SJCRH30 (cell line): ENCODE results near the gene ZBTB2. TPM values are rescaled to one million over a fixed set of nuclear protein-coding genes. Genes with fewer than 3 reads are reported as not detected.
"Not testable (repeated sequence)": the region's sequence is repeated elsewhere in the genome, so short reads cannot be mapped to it uniquely, and the experiment has no call there.

Experiments used
- DNase-seq, 2 experiments: peaks; one replicate each; pipeline ENCODE4 v3.0.0-alpha.2; 2015 to 2020
- H3K27ac ChIP-seq: fragments of 250-450 bp; sonication (Bioruptor Pico); 2 replicates; pipeline ENCODE4 v1.5.1; 2020; ENCODE audit warnings: mild to moderate bottlenecking, moderate library complexity
- H3K27me3 ChIP-seq: fragments of 250-450 bp; sonication (Bioruptor Pico); 2 replicates; pipeline ENCODE4 v1.5.1; 2020; ENCODE audit warnings: mild to moderate bottlenecking, moderate library complexity
- H3K36me3 ChIP-seq: fragments of 250-450 bp; sonication (Bioruptor Pico); 2 replicates; pipeline ENCODE4 v1.5.1; 2020; ENCODE audit warnings: mild to moderate bottlenecking, moderate library complexity
- H3K4me1 ChIP-seq: fragments of 250-450 bp; sonication (Bioruptor Pico); 2 replicates; pipeline ENCODE4 v1.5.1; 2020; ENCODE audit warnings: mild to moderate bottlenecking, moderate library complexity
- H3K4me3 ChIP-seq: fragments of 250-450 bp; sonication (Bioruptor Pico); 2 replicates; pipeline ENCODE4 v1.5.1; 2020; ENCODE audit warnings: mild to moderate bottlenecking, moderate library complexity
- H3K9me3 ChIP-seq: fragments of 250-450 bp; sonication (Bioruptor Pico); replicated peaks from 2 replicates; pipeline ENCODE4 v1.5.1; 2020; ENCODE audit warnings: mild to moderate bottlenecking, moderate library complexity
- total RNA-seq: library from RNA; depleted of rRNA; stranded (reverse); fragments of >200 nt; shearing (Covaris generic); gene quantifications from 2 replicates; pipeline ENCODE4 v1.2.3, GENCODE V29; 2014

Gene ZBTB2
- total RNA-seq, 1 experiment from 2014 or later: 31.4 TPM

DNA sequence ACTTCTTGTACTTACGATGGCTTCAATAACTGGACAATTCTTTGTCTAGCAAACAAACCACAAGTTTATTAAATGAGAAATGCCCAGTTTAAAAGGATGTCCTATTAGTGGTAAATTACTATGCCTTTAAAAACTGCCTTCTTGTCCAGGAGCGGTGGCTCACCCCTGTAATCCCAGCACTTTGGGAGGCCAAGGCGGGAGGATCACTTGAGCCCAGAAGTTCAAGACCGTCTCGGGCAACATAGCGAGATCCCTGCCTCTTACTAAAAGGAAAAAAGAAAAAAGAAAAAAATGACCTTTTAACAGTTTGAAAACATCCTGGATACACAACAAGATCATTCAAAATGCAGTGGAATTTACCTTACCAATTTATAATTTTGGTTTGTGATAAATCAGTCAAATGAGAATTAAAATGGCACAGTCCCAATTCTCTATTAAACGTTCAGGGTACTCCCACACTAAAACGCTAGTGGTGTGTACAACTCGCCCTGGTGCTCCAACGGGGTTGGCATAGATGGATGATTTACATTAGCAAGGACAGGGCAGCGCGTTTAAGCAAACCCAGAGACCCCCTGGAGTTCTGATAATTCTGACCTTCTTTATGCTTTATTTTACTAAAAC, 2.3 kb downstream of the ZBTB2 start:
- Histone ChIP-seq H3K27me3 (no peaks in the 10 kb centered on the region), H3K4me1 (peaks cover 23% of the 10 kb centered on the region), H3K4me3 (peak overlapping the region; percentile 99), H3K36me3 (peaks cover 7% of the 10 kb centered on the region), H3K27ac (peak overlapping the region; percentile 97), H3K9me3 (no peaks in the 10 kb centered on the region)
- DNase-seq: no peak

DNA sequence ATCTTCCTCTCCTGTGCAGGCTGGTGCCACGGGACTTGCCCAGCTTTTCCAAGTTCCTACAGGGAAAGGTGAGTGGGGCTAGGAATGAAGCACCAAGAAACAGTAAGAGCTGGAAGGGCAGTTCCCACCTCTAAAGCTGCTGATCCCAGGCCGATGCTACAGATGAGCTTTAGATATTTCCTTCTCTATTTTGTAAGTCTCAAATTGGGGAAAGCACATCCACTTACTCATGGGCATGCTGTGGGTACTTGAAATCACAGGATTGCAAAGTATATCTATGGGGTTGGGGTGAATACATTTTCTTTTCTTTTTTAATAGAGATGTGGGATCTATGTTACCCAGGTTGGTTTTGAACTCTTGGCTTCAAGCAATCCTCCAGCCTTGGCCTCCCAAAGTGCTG, 3.1 kb downstream of the ZBTB2 start:
- DNase-seq: no peak
- H3K27me3 ChIP-seq: no peaks in the 10 kb centered on the region
- H3K9me3 ChIP-seq: no peaks in the 10 kb centered on the region
- peaks cover 9% of the 10 kb centered on the region for H3K36me3 ChIP-seq
- H3K27ac ChIP-seq: no peak overlapping the region
- H3K4me1 ChIP-seq: peaks cover 30% of the 10 kb centered on the region
- H3K4me3 ChIP-seq: no peak overlapping the region

DNA sequence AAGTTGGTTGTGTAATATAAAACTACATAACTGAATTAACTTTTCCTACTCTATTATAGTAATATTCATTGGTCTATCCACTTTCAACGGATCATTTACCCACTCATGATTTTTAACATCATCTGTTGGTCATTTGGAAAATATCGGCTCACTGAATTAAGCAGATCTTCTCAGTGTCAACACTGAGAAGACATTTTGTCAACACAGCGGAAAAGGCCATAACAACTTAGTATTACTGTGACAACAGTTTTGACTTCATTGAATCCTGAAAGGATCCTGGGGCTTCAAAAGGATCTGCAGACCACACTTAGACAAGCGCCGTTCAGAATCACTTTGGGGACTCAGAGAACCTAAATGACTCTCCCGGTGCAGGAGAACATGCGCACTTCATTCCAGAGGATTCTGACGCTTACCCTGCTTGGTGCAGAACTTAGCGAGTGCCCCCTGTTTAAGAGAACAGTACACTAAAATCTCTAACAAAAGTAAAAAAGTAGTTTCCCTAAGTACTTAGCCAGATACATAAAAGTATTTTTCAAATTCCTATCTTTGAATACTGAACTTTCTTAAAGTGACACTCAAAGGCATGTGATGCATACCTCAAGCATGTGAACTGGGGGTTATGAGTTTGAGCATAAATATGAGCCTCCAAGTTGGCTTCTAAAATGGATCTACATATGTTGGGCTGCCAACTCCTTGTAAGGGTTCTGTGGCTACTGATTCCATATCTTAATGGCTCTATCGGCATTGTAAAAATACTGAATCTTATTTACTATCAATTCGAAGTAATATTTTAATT, 4.0 kb downstream of the ZBTB2 start:
- Histone ChIP-seq H3K9me3 (no peaks in the 10 kb centered on the region), H3K27me3 (no peaks in the 10 kb centered on the region), H3K4me1 (peaks cover 22% of the 10 kb centered on the region), H3K36me3 (peaks cover 5% of the 10 kb centered on the region; the same call in 1 of the 2 replicates), H3K27ac (no peak overlapping the region), H3K4me3 (no peak overlapping the region)
- DNase-seq: no peak

DNA sequence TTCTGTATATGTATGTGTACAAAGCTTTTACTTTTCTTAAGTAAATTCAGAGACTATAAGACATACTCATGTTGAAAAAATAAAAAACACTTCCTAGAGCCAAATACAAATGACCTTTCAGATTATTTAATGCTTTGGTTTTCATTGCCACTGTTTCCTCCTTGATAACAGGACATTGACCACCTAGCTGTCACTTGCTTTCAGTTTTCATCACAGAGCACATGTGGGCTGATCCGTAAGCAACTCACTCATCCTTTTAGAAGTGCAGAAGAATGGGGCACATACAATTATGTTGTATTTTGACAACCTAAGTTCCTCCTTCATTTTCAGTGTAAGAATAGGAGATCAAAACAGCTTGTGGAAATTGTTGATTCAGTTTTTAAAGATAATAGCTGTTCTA, 6.2 kb downstream of the ZBTB2 start:
- no peak for DNase-seq
- no peak overlapping the region for H3K4me3 ChIP-seq
- H3K27me3 ChIP-seq: no peaks in the 10 kb centered on the region
- H3K4me1 ChIP-seq: peaks cover 19% of the 10 kb centered on the region
- peaks cover 8% of the 10 kb centered on the region; the same call in 1 of the 2 replicates for H3K36me3 ChIP-seq
- H3K9me3 ChIP-seq: no peaks in the 10 kb centered on the region
- peak overlapping the region; percentile 57 for H3K27ac ChIP-seq

DNA sequence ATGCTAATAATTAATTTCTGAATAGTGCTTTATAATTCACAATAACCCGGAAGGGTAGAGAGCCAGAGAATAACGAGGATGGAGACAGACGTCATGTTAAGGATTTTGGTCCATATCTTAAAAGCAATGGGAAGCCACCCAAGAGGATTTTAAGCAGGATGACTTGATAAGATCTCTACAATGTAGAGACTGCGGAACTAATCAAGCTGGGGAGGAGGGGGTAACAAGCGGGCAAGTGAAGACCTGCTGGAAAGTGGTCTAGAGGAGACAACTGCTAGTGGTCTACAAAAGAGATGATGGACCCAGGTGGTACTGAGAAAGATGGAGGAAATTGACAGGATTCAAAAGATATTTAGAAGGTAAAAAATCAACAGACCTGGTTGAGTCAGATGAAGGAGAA, 7.2 kb downstream of the ZBTB2 start:
- Histone ChIP-seq H3K4me1 (peaks cover 19% of the 10 kb centered on the region), H3K36me3 (peaks cover 11% of the 10 kb centered on the region), H3K9me3 (no peaks in the 10 kb centered on the region), H3K4me3 (no peak overlapping the region), H3K27ac (peak overlapping the region; percentile 57), H3K27me3 (no peaks in the 10 kb centered on the region)
- peak; percentile 74 to 79 for DNase-seq

DNA sequence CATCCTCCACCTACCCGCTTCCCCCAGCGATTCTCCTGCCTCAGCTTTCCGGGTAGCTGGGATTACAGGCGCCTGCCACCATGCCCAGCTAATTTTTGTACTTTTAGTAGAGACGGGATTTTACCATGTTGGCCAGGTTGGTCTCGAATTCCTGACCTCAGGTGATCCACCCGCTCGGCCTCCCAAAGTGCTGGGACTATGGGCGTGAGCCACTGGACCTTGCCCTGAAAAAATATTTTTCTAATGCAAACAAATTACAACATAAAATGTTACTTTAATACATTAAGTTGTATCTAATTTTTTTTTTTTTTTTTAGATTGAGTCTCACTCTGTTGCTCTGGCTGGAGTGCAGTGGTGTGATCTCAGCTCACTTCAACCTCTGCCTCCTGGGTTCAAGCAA, 8.7 kb downstream of the ZBTB2 start:
- peaks cover 11% of the 10 kb centered on the region for H3K36me3 ChIP-seq

DNA sequence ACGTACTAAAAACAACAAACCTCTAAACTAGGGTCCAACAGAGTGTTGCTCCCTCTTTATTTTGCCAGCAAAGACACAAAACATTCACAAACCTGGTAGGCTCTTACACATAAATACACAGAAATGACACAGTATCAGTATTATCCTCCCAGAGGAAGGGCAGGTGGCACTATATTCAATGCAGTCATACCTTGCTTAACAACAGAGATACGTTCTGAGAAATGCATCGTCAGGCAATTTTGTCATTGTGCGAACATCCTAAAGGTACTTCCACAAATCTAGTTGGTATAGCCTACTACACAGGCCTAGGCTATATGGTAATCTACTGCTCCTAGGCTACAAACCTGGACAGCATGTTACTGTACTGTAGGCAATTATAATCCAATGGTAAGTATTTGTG, 9.6 kb downstream of the ZBTB2 start:
- no peak overlapping the region for H3K4me3 ChIP-seq

More for the DNA sequence above, 8.7 kb downstream of the ZBTB2 start:
- not testable (repeated sequence) for H3K4me3 ChIP-seq, H3K27me3 ChIP-seq, H3K27ac ChIP-seq, H3K9me3 ChIP-seq, DNase-seq
- H3K4me1 ChIP-seq: peaks cover 19% of the 10 kb centered on the region

DNA sequence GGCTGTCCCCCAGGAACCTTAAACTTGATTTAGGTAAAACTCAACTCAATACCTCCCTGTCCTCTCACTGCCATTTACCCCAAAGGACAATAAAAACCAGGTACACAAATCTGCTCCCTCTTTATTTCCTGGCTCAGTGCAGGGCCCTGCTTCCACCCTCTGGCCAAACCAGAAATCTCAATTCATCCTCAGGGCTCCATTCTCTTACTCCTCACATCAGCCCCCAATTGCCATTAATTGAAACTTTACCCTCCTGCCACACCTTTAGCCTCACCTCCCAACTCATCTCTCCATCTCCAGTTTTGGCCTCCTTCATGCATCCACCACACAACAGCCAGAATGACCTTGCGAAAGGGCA, 10.5 kb downstream of the ZBTB2 start:
- H3K9me3 ChIP-seq: peaks cover 7% of the 10 kb centered on the region; the same call in 1 of the 2 replicates
- H3K36me3 ChIP-seq: peaks cover 12% of the 10 kb centered on the region
- H3K27me3 ChIP-seq: no peaks in the 10 kb centered on the region
- no peak overlapping the region for H3K27ac ChIP-seq
- H3K4me3 ChIP-seq: no peak overlapping the region
- H3K4me1 ChIP-seq: peaks cover 19% of the 10 kb centered on the region
- DNase-seq: no peak

More for the DNA sequence above, 9.6 kb downstream of the ZBTB2 start:
- Histone ChIP-seq H3K27me3 (no peaks in the 10 kb centered on the region), H3K4me1 (peaks cover 19% of the 10 kb centered on the region), H3K27ac (no peak overlapping the region), H3K36me3 (peaks cover 11% of the 10 kb centered on the region), H3K9me3 (peaks cover 3% of the 10 kb centered on the region; the same call in 1 of the 2 replicates)
- no peak for DNase-seq

DNA sequence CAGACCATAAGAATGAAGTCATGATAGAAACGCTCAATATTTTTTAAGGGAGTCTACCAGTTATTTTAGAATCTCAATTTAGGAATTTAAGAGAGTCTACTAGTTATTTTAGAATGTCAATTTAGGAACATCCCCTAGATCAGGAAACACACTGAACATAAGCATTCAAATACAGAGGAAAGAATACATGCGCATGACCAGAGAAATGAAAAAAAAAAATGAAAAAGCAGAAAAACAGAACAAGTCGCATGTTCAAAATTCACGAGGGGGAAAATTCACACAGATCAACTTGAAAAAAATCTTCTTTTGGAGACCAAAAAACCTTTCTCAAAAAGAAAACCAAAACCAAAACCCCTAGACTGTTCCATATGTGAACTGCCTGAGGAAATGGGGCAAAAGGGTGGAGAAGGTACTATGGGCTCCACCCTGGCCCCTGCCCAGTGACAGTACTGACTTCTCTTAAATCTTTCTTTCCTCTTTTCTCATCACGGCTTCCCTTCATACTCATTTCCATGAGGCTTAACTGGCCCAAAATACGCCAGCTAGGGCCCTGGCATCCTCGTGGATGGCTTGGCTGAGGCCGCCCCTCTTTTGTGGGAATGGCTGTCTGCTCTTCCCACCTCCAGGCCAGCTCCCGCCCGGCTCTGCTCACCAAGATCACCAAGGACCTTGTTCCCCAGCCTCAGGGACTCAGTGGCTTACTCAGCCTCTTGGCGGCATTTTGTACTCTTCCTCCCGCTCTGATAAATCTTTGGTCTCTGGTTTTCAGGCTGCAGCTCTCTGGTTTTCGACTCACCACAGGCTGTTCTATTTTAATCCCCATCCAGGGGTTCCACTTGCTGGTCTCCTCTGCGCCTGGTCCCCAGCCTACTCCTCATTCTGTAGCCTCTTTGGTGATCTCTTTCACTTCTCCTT, 11.2 kb downstream of the ZBTB2 start:
- no peaks in the 10 kb centered on the region for H3K27me3 ChIP-seq
- H3K27ac ChIP-seq: no peak overlapping the region
- DNase-seq: no peak
- peaks cover 19% of the 10 kb centered on the region for H3K4me1 ChIP-seq
- H3K36me3 ChIP-seq: peaks cover 12% of the 10 kb centered on the region
- H3K4me3 ChIP-seq: no peak overlapping the region
- H3K9me3 ChIP-seq: peaks cover 7% of the 10 kb centered on the region; the same call in 1 of the 2 replicates

DNA sequence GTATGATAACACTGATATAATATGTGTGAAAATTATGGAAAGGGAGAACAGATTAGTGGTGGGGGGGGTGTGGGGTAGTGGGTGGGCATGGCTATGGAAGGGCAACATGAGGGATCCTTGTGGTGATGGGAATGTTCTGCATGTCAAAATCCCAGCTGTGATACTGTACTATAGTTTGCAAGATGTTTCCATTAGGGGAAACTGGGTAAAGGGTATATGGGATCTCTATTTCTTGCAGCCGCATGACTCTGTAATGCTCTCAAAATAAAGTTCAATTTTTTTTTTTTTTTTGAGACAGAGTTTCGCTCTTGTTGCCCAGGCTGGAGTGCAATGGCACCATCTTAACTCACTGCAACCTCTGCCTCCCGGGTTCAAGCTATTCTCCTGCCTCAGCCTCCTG, 14.3 kb downstream of the ZBTB2 start:
- H3K27ac ChIP-seq: no peak overlapping the region
- H3K9me3 ChIP-seq: peaks cover 7% of the 10 kb centered on the region; the same call in 1 of the 2 replicates
- no peak overlapping the region for H3K4me3 ChIP-seq
- no peaks in the 10 kb centered on the region for H3K27me3 ChIP-seq
- no peaks in the 10 kb centered on the region for H3K4me1 ChIP-seq
- H3K36me3 ChIP-seq: peaks cover 10% of the 10 kb centered on the region
- no peak for DNase-seq

DNA sequence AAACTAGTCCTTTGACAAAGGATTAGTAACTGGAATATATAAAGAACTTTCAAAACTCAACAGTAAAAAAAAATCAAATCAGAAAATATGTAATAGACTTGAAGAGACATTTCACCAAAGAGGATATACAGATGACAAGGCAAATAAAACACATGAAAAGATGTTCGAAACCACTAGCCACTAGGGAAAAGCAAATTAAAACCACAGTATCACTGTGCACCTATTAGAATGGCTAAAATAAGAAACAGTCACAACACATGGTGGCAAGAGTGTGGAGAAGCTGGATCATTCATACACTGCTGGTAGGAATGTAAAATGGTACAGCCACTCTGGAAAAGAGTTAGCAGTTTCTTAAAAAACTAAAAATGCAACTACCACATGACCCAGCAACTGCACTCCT, 14.9 kb downstream of the ZBTB2 start:
- Histone ChIP-seq H3K4me1 (no peaks in the 10 kb centered on the region), H3K4me3 (no peak overlapping the region), H3K36me3 (peaks cover 16% of the 10 kb centered on the region), H3K27me3 (no peaks in the 10 kb centered on the region), H3K27ac (no peak overlapping the region), H3K9me3 (peaks cover 7% of the 10 kb centered on the region; the same call in 1 of the 2 replicates)
- no peak for DNase-seq

DNA sequence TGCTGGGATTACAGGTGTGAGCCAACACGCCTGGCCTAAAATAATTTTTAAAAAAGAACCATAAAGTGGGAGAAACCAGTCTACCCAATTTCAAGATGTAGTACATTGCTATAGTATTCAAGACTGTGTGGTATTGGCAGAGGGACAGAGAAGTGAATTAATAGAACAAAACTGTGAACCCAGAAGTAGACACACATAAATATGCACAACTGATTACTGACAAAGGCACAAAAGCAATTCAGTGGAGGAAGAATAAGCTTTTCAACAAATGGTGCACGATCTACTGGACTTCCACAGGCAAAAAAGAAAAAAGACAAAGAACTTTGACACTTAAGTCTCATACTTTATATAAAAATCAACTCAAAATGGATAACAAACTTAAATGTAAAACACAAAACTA, 15.5 kb downstream of the ZBTB2 start:
- H3K4me1 ChIP-seq: no peaks in the 10 kb centered on the region
- no peaks in the 10 kb centered on the region for H3K27me3 ChIP-seq
- H3K27ac ChIP-seq: no peak overlapping the region
- peaks cover 19% of the 10 kb centered on the region for H3K36me3 ChIP-seq
- H3K9me3 ChIP-seq: peaks cover 7% of the 10 kb centered on the region; the same call in 1 of the 2 replicates
- H3K4me3 ChIP-seq: no peak overlapping the region
- DNase-seq: no peak

DNA sequence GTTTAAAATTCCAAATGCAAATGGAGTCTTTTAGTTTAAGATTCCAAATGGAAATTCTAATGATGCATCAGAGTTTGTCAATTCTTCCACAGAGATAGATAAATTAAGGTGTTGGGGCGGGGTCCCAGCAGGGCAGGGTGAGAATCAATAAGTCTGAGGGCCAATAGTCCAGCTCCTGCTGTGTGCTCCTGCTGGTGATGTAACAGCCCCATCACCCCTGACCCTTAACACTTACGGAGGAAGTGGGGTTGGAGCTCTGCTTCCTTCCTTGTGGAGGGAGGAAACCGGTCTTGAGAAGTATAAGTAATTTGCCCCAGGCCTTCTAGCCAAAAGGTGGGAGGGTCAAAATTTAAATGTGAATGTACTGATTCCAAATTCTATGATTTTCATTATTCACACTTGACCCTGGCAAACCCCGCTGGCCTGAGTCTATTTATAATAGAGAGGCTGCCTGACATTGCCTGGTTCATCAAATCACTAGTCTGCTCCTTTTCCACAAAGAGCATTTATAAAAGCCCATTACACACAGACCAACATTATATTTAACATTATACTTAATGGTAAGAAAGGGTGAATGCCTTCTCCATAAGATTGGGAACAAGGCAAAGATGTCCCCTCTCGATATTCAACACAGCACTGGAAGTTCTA, 17.2 kb downstream of the ZBTB2 start:
- Histone ChIP-seq H3K36me3 (peaks cover 23% of the 10 kb centered on the region), H3K4me1 (no peaks in the 10 kb centered on the region), H3K9me3 (peaks cover 7% of the 10 kb centered on the region; the same call in 1 of the 2 replicates), H3K27ac (no peak overlapping the region), H3K27me3 (no peaks in the 10 kb centered on the region), H3K4me3 (no peak overlapping the region)
- no peak for DNase-seq

DNA sequence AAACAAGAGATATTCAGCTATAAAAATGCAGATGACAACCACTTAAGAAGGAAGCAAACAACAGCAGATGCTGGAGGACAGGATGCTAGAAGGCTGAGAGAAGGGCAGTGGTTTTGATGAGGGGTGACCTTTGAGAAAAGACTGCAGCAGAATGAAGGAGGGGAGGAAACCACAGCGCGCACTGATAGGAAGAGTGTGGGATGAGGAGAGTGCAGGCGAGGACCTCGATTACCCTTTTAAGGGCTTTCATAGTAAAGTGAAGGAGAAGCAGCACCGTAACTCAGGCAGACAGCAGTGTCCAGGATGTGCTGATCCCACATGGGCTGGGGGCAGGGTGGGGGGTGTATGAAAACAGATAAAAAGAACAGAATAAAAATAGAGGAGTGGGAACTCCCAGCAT, 19.2 kb downstream of the ZBTB2 start:
- Histone ChIP-seq H3K4me3 (no peak overlapping the region), H3K27ac (no peak overlapping the region), H3K9me3 (peaks cover 5% of the 10 kb centered on the region; the same call in 1 of the 2 replicates), H3K27me3 (no peaks in the 10 kb centered on the region), H3K36me3 (peaks cover 23% of the 10 kb centered on the region), H3K4me1 (no peaks in the 10 kb centered on the region)
- no peak for DNase-seq
